ENCODE measurements around the gene TMEM256.
"Not testable (repeated sequence)": the region's sequence is repeated elsewhere in the genome, so short reads cannot be mapped to it uniquely, and the experiment has no call there.

TMEM256 gene

DNA sequence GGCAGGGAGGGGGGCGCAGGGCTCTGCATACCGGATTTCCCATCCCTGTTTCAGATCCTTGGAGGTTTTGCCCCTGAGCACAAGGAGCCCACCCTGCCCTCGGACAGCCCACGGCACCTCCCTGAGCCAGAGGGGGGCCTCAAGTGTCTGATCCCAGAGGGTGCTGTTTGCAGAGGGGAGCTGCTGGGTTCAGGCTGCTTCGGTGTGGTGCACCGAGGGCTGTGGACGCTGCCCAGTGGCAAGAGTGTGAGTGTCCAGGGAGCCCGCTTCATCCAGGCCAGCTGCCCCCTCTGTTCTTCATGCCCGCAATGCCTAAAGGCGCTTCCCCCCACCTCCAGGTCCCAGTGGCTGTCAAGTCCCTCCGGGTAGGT is 20.5 kb downstream of the TMEM256 start:
- DNase-seq (ENCODE audit: low read depth): no peak

DNA sequence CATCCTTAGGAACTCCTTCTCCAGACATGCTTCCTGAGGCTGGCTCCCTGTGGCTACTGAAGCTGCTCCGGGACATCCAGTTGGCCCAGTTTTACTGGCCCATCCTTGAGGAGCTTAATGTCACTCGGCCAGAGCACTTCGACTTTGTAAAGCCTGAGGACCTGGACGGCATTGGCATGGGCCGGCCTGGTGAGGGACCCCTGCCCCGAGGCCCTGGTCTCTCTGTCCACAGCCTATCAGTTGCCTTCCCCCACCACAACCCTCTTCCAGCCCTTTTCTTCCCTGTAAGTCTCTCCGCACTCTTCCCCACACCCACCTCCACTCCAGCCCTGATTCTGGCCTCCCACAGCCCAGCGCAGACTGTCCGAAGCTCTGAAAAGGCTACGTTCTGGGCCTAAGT is 21.0 kb downstream of the TMEM256 start:
- DNase-seq (ENCODE audit: low read depth): no peak

DNA sequence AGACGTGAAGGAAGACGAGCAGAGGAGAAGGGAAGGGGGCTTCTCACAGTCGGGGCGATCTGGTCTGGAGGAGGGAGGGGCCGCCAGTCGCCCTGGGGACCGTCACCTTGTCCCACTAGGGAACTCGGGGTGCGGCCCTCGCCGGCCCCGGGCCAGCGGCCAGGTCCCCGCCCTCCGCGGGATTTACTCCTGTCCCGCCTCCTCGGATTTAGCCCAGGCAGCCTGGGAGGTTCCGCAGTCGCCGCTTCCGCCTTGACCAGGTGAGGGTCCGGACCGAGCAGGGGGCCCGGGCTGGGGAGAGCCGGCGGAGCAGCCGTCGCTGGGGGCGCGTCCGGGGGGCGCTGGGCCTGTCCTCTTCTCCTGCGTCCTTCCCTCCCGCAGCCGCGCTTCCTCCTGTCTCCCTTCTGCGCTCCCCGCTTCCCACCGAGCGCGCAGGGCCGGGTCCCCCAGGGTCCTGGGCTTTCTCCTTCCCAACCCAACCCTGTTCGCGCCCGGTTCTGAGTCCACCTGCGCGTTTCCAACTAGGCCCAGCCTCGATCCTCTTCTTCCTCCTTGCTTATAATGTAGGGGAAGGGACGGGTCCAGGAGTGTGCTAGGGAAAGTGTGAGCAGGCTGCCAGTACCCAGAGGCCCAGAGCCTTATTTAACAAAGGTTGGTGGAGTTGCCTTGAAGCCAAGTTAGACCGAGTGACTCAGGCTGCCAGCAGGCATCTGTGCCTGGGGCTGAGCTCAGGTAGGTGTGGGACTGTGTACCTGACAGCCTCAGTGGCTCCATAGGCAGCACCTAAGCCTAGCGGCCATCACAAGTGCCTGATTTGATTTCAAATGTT is 22.8 kb downstream of the TMEM256 start, which contains the start of gene TNK1:
TNK1 (plus strand) TSS at position 235 of the 829 bp plus-strand sequence. CDS start 1,838 bp downstream, outside the sequence.
- DNase-seq (ENCODE audit: low read depth): no peak

DNA sequence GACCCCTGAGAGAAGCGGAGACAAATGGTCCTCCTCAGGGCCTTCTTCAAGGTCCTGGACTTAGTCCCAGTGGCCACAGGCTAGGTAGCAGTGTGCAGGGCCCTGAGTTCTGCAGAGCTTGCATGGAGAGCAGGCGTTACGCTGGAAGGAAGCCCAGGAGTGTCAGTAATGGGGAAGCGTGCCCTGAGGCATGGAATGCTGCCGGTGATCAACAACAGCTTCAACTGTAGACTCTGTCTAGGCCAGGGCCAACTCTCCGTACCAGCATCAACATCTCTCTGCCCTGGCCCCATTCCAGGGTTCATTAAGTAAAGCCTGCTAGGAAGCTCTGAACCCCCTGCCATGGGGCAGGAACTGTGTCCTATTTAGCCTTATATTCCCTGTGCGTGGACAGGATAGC is 23.6 kb downstream of the TMEM256 start:
- no peak for DNase-seq (ENCODE audit: low read depth)

DNA sequence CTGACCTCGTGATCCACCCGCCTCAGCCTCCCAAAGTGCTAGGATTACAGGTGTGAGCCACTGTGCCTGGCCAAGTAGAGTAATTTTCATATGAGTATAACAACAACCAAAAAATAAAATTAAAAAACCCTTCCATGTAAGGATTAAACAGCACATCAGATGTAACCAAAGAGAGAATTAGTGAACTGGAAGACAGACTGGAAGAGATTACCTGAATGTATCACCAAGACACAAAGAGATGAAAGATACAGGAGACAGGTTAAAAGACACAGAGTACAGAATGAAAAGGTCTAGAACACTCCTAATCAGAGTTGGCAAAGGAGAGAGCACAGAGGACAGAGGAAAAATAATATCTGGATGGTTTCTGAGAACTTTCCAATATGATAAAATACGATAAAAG is 24.8 kb downstream of the TMEM256 start:
- DNase-seq (ENCODE audit: low read depth): no peak

DNA sequence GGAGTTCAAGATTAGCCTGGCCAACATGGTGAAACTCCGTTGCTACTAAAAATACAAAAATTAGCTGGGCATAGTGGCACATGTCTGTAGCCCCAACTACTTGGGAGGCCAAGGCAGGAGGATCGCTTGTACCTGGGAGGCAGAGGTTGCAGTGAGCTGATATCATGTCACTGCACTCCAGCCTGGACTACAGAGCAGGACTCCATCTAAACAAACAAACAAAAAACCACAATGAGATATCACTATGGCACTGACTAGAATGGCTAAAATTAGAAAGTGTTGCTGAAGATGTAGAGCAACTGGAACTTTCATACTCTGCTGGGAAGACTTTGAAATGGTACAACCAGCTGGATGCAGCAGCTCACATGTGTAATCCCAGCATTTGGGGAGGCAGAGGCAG is 29.5 kb downstream of the TMEM256 start:
- no peak for DNase-seq (ENCODE audit: low read depth)

DNA sequence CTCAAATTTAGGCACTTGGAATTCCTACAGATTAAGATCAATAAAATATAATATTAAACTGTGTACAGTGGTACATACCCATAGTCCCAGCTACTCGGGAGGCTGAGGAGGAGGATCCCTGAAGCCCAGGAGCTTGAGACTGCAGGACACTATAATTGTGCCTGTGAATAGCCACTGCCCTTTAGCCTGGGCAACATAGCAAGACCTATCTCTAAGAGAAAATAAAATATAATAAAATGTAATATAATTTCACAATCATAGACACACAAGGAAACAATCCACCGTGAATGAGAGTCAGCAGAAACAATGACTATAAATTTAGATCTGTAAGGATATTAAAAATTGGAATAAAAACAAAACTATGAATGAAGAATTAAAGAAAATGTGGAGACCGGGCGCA is 33.0 kb downstream of the TMEM256 start:
- DNase-seq (ENCODE audit: low read depth): no peak

DNA sequence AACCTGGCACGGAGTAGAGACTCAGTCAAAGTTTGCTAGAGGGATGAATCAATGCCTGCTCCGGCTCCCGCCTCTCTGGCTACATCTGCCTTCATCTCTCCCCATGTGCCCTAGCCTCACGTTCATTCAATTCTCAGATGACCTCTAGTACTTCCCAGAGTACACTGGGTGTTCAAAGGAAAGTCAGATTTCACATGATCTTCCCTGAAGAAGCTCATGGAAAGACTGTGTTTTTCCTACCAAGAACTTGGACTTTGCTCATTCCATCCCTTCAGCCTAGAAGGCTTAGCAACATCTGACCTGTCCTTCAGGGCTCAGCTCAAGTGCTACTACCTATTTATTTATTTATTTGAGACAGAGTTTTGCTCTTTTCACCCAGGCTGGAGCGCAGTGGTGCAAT is 34.1 kb downstream of the TMEM256 start:
- DNase-seq (ENCODE audit: low read depth): no peak

DNA sequence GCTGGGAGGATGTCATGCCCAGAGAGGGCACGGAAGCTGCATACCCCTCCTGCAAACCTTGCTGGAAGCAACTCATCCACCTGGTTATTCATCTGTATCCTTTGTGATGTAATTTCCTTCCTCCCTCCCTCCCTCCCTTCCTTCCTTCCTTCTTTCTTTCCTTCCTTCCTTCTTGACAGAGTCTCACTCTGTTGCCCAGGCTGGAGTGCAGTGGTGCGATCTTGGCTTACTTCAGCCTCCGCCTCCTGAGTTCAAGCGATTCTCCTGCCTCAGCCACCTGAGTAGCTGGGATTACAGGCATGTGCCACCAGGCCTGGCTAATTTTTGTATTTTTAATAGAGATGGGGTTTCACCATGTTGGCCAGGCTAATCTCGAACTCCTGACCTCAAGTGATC is 35.3 kb downstream of the TMEM256 start:
- not testable (repeated sequence) for DNase-seq (ENCODE audit: low read depth)

DNA sequence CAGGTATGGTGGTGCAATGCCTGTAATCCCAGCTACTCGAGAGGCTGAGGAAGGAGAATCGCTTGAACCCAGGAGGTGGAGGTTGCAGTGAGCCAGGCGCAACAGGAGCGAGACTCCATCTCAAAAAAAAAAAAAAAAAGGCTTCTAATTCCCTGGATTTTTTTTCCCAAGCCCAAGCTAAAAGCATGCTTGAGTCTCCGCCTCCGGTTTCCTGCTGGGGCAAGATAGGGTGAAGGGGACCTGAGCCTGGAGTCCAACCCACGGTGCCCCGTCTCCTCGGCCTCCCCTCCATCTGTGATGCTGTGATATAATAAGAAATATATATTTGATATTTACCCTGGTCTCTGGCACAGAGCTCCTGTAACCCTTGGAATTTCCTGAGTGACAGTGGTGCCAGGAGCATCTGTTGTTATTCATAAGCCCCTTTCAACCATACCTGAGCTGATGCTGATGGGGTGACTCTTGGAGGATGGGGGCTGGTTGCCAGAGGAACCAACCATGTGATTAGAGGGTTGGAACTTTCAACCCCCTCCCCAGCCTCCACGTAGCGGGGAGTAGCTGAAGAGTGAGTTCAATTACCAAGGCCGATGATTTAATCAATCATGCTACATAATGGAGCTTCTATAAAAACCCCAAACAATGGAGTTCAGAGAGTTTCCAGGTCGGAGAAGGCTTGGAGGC is 35.8 kb downstream of the TMEM256 start:
- DNase-seq (ENCODE audit: low read depth): no peak

DNA sequence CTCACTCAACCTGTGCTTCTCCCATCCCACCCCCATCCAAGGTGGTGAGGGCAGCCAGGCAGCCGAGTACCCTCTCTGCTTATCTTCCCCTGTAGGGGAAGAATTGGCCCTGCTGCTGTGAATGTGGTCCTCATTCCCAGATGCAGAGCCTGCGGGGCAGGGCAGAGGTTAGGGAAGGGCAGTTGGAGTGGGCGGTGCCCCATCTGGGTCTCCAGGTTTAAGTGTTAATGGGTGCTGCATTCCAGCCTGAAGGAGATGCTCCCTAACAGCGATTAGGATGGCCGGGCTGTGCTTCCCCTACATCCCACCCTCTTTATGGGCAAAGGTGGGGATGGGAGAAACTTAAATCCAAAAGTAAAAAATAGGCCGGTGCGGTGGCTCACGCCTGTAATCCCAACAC is 36.8 kb downstream of the TMEM256 start:
- DNase-seq (ENCODE audit: low read depth): no peak

DNA sequence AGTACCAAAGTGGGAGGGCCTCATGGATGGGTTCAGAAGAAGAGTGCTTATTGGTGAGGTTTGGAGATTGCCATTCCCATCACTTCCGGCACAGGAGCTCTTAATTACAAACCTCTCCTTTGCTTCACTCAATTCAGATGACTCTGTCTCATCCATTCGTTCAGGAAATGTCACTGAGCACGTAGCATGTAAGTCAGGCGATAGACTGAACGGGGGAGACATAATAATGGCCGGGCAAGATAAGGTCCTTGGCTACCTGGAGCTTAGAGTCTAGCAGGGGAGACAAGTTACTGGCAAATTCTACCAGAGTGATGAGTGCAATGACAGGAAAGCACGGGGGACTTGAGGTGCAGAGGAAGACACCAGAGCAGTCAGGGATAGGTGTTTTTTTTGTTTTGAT is 37.9 kb downstream of the TMEM256 start:
- DNase-seq (ENCODE audit: low read depth): not testable (repeated sequence)

DNA sequence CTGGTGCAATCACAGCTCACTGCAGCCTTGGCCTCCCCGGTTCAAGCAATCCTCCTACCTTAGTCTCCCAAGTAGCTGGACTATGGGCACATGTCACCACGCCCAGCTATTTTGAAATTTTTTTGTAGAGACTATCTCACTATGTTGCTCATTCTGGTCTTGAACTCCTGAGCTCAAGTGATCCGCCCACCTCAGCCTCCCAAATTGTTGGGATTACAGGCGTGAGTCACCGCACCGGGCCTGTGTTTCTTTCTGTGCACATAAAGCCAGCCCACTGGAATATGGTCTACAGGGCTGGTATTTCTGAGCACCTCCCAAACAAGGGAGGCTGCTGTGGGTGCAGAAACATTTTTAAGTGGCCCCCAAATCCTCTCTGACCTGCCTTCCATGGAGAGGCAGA is 40.6 kb downstream of the TMEM256 start:
- DNase-seq (ENCODE audit: low read depth): no peak

DNA sequence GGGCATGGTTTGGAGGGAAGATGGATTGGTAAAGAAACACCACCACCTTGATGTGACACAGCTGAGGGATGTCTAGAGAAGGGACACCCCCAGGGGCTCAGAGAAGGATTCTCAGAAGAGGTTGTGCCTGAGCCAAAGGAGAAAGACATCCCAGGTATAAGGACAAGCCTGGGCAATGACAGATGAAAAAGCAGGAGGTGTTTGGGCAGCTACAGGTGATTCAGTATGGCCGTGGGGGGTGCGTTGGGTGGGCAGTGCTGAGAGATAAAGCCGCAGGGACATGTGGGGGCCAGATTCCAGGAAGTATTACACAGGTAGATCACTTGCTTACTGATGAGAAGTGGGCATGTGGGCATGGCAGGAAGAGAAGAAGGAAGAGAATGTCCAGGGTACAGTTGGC is 42.0 kb downstream of the TMEM256 start:
- DNase-seq (ENCODE audit: low read depth): no peak

DNA sequence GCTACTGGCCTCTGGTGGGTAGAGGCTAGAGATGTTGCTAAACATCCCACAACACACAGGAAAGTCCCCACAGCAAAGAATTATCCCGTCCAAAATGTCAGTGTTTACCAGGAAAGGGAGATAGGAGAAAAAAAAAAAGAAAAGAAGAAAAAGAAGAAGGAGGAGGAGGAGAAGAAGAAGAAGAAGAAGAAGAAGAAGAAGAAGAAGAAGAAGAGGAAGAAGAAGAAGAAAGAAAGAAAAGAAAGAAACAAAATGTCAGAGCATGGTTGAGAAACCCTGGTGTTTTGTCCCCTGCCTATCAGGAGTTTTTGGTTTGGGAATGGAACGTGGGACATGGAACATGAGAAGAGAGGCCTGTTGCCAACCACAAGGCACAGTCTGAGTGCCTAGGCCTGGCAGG is 46.5 kb downstream of the TMEM256 start:
- DNase-seq (ENCODE audit: low read depth): no peak

DNA sequence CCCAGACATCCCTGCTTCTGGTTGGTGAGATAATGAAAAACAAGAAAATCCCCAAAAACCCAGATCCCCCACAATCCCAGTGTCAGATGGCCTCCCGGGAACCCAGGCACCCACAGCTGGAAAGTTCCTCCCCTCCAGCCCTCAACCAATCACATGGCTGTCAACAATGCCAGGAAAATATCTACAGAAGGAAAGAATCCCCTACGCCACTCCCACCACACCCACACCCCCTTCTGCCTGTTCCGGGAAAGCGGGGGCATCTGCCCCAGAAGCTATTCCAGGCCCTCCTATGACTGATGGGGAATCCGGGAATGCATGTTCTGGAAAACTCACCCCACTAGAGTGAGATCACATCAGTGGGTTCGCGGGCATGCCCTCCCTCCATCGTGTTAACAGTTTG is 47.1 kb downstream of the TMEM256 start:
- no peak for DNase-seq (ENCODE audit: low read depth)

DNA sequence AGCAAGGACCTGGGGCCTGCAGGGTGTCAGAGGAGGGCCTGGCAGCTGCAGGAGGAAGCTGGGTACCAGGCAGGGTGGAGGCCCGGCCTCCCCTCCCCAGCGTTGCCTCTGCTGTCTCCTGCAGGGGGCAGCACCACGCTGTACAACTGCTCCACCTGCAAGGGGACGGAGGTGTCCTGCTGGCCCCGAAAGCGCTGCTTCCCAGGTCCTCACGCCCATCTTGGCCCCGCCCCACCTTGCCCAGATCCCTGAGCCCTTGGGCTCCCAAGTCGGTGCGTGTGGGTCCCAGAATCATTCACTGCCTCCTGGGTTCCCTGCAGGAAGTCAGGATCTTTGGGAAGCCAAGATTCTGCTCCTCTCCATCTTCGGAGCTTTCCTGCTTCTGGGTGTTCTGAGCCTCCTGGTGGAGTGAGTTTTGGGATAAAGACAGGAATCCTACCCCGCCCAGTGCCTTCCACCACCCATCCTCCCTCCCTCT is 47.8 kb downstream of the TMEM256 start:
- peak; percentile 74 for DNase-seq (ENCODE audit: low read depth)

DNA sequence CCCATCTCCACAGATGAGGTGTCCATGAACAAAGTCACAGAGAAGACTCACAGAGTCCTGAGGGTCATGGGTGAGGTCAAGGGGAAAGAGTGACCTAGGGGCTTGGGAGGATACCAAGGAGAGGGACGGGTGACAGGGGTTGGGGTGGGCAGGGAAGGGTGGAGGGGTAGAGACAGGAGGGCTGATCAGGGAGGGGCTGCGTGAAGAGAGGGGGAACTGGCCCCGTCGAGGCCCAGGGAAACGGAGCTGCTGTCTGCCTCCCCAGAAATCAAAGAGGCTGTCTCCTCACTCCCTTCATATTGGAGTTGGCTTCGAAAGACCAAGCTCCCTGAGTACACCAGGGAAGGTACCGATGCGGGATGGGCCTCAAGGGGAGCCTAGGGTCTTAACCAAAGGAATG is 48.3 kb downstream of the TMEM256 start:
- no peak for DNase-seq (ENCODE audit: low read depth)

DNA sequence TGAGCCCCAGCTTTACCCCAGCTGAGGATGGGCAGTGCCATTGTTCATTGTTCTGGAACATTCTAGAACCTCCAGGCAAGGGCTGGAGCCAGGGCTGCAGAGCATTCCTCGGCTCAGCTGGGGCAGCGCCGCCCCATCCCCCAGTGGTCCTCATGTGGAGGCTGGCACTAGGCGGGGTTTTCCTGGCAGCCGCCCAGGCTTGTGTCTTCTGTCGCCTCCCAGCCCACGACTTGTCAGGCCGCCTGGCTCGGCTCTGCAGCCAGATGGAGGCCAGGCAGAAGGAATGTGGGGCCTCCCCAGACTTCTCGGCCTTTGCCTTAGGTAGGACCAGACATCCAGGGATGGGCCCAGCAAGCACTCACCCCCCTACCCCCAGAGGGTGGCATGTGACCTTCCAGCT is 48.8 kb downstream of the TMEM256 start, which contains the start of gene TMEM95:
TMEM95 (plus strand) TSS at position 104 of the 400 bp plus-strand sequence; CDS start at position 153, 49 bp downstream.
- DNase-seq (ENCODE audit: low read depth): no peak

DNA sequence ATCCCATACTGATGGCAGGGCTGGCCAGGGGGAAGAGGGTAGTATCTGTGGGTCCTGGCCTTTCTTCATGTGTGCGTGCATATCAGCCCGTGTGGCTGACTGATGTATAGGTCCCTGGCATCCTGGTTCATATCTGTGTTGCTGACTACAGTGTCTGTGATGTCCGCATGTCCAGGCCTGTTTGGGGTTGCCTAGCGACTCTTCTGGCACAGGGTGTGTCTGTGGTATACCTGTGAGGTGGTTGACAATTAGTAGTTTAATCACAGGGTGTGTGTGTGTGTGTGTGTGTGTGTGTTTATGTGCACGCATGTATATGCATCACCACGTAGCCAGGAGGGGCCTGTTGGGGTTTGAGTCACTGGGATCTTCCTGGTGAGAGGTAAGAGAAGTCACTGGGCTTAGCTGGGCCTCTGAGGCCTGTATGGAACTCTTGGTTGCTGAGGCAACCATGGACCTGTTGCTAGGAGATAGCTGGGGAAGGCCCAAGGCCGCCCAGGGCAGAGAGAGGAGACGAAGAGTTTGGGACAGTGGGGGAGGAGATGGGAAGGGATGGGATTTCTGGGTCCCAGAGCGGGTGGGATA is 49.5 kb downstream of the TMEM256 start:
- no peak for DNase-seq (ENCODE audit: low read depth)
